Progenitor cell of endocrine pancreas (in vitro differentiated cells): Measurements from ENCODE around the gene ZC3H10. TPM values are rescaled to one million over a fixed set of nuclear protein-coding genes. Genes with fewer than 3 reads are reported as not detected.

Experiments
- DNase-seq: peaks from one replicate; pipeline ENCODE4 v3.0.0; 2021; ENCODE audit warnings: low spot score; ENCODE audit not compliant: unreplicated experiment
- H3K27ac Mint-ChIP-seq: 2 replicates; pipeline ENCODE4 v1.8.0; 2021; ENCODE audit warnings: mild to moderate bottlenecking, moderate library complexity, mixed read lengths
- H3K27me3 Mint-ChIP-seq: 2 replicates; pipeline ENCODE4 v1.8.0; 2021; ENCODE audit warnings: mixed read lengths
- H3K36me3 Mint-ChIP-seq: 2 replicates; pipeline ENCODE4 v1.8.0; 2022; ENCODE audit warnings: mixed read lengths; ENCODE audit not compliant: insufficient read depth
- H3K4me1 Mint-ChIP-seq: 2 replicates; pipeline ENCODE4 v1.8.0; 2021; ENCODE audit warnings: low read depth, mixed read lengths
- H3K4me3 Mint-ChIP-seq: 2 replicates; pipeline ENCODE4 v1.8.0; 2021; ENCODE audit warnings: low read depth, mild to moderate bottlenecking, moderate library complexity, mixed read lengths
- H3K9me3 Mint-ChIP-seq: 2 replicates; pipeline ENCODE4 v1.8.0; 2021; ENCODE audit warnings: low read depth, mixed read lengths
- CTCF ChIP-seq: fragments of 200-600 bp; sonication (generic); IDR thresholded peaks from one replicate; pipeline ENCODE4 v1.5.0; 2021; ENCODE audit warnings: antibody characterized with exemption, mild to moderate bottlenecking; ENCODE audit not compliant: unreplicated experiment
- total RNA-seq: library from RNA; stranded (reverse); gene quantifications from 2 replicates; pipeline ENCODE4 v1.2.1, GENCODE V29; 2021

Gene ZC3H10
- total RNA-seq, 1 donor from 2014 or later, result 13.8 TPM

- H3K27me3 Mint-ChIP-seq, result no peaks in the 10 kb centered on the region
- TF ChIP-seq CTCF, result peak; percentile 73
- peaks cover 4% of the 10 kb centered on the region for H3K36me3 Mint-ChIP-seq
- no peaks in the 10 kb centered on the region for H3K9me3 Mint-ChIP-seq
- DNase-seq, result peak; percentile 91
- peak overlapping the region; percentile 93 for H3K4me3 Mint-ChIP-seq
- H3K27ac Mint-ChIP-seq, result peak overlapping the region; percentile 99
- peaks cover 27% of the 10 kb centered on the region for H3K4me1 Mint-ChIP-seq
These were observed 38.9 kb upstream of the ZC3H10 start for GRCh38 chr12:56078931-56079722.

- H3K27ac Mint-ChIP-seq, result peak within 1 kb of the TSS; percentile 99
- H3K27me3 Mint-ChIP-seq, result no peaks in the 10 kb centered on the region
- DNase-seq, result peak; percentile 75
- H3K36me3 Mint-ChIP-seq, result peaks cover 9% of the 10 kb centered on the region
- H3K4me3 Mint-ChIP-seq, result peak within 1 kb of the TSS; percentile 93
- TF ChIP-seq CTCF, result no peak
- no peaks in the 10 kb centered on the region for H3K9me3 Mint-ChIP-seq
- peaks cover 27% of the 10 kb centered on the region for H3K4me1 Mint-ChIP-seq
These were observed 38.1 kb upstream of the ZC3H10 start, which contains the start of gene ERBB3 for GRCh38 chr12:56079723-56080555. Gene ERBB3 (plus strand): TSS chr12:56080165. CDS start chr12:56080301, 136 bp downstream.

- TF ChIP-seq CTCF, result peak; percentile 9
- peaks cover 13% of the 10 kb centered on the region for H3K36me3 Mint-ChIP-seq
- DNase-seq, result peak; percentile 21
These were observed 37.4 kb upstream of the ZC3H10 start for GRCh38 chr12:56080556-56081138.

GRCh38 chr12:56081393-56082347 lies 36.4 kb upstream of the ZC3H10 start:
- Mint-ChIP-seq H3K9me3 (no peaks in the 10 kb centered on the region), H3K4me1 (peaks cover 27% of the 10 kb centered on the region), H3K4me3 (peak overlapping the region; percentile 93), H3K36me3 (peaks cover 21% of the 10 kb centered on the region), H3K27ac (peak overlapping the region; percentile 99), H3K27me3 (no peaks in the 10 kb centered on the region)
- TF ChIP-seq CTCF, result no peak
- no peak for DNase-seq

More at GRCh38 chr12:56080556-56081138, 37.4 kb upstream of the ZC3H10 start:
- H3K27me3 Mint-ChIP-seq, result no peaks in the 10 kb centered on the region
- H3K4me1 Mint-ChIP-seq, result peaks cover 27% of the 10 kb centered on the region
- H3K27ac Mint-ChIP-seq, result peak overlapping the region; percentile 99
- no peaks in the 10 kb centered on the region for H3K9me3 Mint-ChIP-seq
- H3K4me3 Mint-ChIP-seq, result peak overlapping the region; percentile 93
